HuH-7 (cell line): Measurements from ENCODE around the gene STRIP1.
"Not testable (repeated sequence)": the region's sequence is repeated elsewhere in the genome, so short reads cannot be mapped to it uniquely, and the experiment has no call there.

Experiments used
- DNase-seq: peaks from one replicate; pipeline ENCODE4 v3.0.0; 2011; ENCODE audit warnings: low spot score

The STRIP1 gene

GRCh38 chr1:110070282-110070669, 35.9 kb downstream of the STRIP1 start:
- no peak for DNase-seq

- DNase-seq = no peak
Observed at GRCh38 chr1:110070671-110071242, 36.3 kb downstream of the STRIP1 start, which contains the start of gene ALX3. ALX3 (minus strand) TSS chr1:110070672; CDS start chr1:110070612, 60 bp downstream.

GRCh38 chr1:110074166-110074565, 39.7 kb downstream of the STRIP1 start:
- DNase-seq = no peak

- no peak for DNase-seq
Observed at GRCh38 chr1:110076789-110077500, 42.5 kb downstream of the STRIP1 start.

- not testable (repeated sequence) for DNase-seq
Observed at GRCh38 chr1:110079995-110080394, 45.6 kb downstream of the STRIP1 start.

GRCh38 chr1:110081061-110081460, 46.6 kb downstream of the STRIP1 start:
- DNase-seq = no peak

GRCh38 chr1:110082477-110082876, 48.1 kb downstream of the STRIP1 start:
- DNase-seq = no peak

- no peak for DNase-seq
Observed at GRCh38 chr1:110083061-110083865, 48.8 kb downstream of the STRIP1 start.

GRCh38 chr1:110083866-110084226, 49.4 kb downstream of the STRIP1 start:
- no peak for DNase-seq

GRCh38 chr1:110084227-110085078, 50.0 kb downstream of the STRIP1 start:
- DNase-seq = no peak

- no peak for DNase-seq
Observed at GRCh38 chr1:110085671-110086070, 51.2 kb downstream of the STRIP1 start.

- no peak for DNase-seq
Observed at GRCh38 chr1:110086961-110087360, 52.5 kb downstream of the STRIP1 start.

GRCh38 chr1:110087812-110088738, 53.7 kb downstream of the STRIP1 start:
- DNase-seq = peak; percentile 86

- DNase-seq = no peak
Observed at GRCh38 chr1:110088739-110089316, 54.4 kb downstream of the STRIP1 start.

- DNase-seq = peak; percentile 44
Observed at GRCh38 chr1:110089561-110090275, 55.3 kb downstream of the STRIP1 start.

- DNase-seq = no peak
Observed at GRCh38 chr1:110091381-110091780, 57.0 kb downstream of the STRIP1 start.

- DNase-seq = no peak
Observed at GRCh38 chr1:110091791-110092190, 57.4 kb downstream of the STRIP1 start.

GRCh38 chr1:110092991-110093390, 58.6 kb downstream of the STRIP1 start:
- DNase-seq = no peak

GRCh38 chr1:110094931-110095654, 60.7 kb downstream of the STRIP1 start:
- DNase-seq = no peak
